Activated CD8-positive, alpha-beta memory T cell treated with anti-CD3 and anti-CD28 coated beads, Interleukin-2, amount 50 U/mL, for 48 hours (primary cell): Measurements from ENCODE around the gene RAB5B.

Experiments
- DNase-seq: peaks from one replicate; pipeline ENCODE4 v3.0.0-alpha.2; 2020

Gene RAB5B, protein sequence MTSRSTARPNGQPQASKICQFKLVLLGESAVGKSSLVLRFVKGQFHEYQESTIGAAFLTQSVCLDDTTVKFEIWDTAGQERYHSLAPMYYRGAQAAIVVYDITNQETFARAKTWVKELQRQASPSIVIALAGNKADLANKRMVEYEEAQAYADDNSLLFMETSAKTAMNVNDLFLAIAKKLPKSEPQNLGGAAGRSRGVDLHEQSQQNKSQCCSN

DNA sequence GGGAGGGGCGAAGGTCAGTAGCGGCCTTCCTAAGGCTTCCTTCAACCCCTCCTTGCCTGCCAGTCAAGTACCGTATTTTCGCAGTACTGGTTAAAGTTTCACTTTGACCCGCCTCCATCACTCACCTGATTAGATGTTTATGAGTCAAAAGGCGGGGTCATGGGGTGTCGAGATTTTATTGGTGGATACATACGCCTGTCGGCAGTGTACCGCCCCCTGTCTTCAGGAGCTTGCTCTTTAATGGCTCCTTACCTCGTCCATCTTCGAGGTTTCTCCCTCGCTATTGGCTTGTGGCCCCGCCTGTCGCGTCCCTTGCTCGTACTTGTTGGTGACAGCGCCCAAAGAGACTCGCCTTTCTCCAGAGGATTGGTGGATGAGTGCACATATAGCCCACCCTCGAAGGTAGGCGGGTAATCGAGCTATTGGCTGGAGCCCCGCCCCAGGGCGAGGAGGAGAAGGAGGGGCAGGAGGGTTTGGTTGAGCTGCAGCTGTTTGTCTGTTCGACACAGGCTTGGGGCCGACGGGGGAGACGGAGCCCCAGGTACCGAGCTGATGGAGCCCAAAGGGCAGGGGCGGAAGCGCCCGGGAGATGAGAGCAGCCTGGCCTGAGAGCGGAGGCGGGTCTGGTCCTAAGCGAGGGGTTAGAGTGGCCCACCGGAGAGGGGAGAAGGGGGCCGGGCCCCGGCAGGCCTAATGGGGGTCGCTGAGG lies at the start of gene RAB5B:
Gene RAB5B (plus strand): TSS at position 480 of the 709 bp plus-strand sequence. CDS start 12,883 bp downstream, outside the sequence.
- peak; percentile 93 for DNase-seq

DNA sequence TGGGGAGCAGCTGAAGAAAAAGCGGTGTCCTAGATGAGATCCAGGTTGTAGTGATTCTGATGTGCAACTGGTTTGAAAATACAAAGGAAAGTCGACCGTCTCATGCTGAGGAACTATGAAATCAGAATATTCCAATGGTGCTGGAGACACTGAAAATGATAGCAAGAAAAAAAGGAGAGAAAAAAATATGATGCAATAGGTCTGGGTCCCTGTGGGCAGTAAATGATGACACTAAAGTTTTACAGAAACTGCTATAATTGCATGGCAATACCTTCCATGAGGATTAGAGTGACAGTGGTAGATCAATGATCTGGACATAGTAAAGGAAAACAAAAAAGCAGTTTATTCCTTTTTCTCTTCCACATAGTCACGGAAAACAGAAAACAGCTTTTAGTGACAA lies 48.5 kb upstream of the RAB5B start:
- DNase-seq = no peak

DNA sequence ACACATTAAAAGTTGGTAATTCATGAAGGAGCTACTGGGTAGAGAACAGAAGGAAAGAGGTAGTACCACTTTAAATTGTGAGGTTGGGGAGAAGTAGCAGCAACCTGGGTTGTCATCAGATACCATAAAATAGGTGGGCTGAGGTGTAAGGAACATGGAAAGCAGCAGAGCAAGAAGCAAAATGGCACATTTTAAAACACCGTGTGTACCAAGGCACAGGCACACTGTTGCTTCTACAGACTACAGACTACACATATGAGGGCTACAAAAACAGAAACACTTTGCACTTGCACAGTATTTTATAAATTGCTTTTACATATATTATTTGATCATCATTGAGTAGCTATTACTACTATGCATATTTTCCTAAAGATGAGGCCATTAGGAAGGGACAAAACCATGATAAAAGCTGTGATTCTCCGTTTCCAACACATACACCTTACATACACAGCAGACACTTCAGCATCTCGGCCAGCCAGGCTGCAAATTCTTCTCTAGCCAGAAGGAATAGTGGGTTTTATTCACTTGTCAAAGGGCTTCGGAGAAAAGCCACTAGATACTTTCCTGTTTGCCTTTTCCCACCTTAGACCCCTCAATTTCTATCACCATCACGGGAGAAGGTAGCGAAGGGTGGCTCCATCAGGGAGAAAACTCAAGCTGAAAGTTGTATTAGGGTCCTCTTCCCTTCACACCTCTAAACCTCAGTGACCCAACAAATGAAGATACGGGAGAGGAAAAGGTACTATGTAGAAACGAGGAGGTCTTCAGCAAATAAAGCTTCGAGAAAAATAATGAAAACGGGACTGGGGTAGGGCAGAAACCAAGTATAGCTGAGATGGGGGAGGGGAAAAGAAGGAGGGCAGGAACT lies 47.8 kb upstream of the RAB5B start:
- no peak for DNase-seq

DNA sequence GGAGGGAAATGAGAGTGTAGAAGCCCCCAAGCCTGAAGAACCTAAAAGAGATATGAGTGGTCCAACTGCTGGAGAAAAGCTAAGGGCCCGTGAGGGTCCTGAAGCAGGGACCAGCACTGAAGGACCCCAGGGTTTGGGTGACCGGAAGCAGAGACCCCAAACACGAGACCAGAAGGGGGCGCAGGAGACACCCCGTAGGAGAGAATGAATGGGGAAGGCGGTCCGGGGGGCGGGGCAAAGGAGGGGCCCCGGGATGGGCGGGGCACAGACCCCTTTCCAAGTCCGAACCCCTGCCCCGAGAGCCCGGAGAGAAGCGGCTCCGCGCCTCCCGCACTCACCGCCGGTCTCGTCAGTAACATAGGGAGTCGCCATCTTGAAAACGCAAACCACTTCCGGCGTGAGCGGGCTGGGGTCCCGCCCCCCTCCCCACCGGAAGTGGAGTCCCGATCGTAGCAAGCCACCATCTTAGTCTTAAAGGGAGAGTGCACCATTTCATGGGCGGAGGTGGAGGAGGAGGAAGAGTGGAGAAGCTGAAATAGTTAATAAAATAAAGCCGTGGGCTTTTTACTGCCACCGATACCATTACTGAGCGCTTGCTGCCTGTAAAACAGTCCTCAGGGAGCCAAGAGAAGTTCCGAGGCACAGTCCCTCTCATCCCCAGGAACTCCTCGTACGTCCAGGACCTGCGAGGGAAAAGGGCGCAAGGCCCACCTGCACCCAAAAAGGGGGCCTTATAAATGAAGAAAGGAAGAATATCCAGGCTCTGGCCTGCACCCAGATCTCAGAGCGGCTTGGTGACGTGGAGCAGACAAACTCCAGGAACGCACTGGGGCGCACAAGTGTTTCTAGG lies 46.9 kb upstream of the RAB5B start:
- DNase-seq = peak; percentile 96

DNA sequence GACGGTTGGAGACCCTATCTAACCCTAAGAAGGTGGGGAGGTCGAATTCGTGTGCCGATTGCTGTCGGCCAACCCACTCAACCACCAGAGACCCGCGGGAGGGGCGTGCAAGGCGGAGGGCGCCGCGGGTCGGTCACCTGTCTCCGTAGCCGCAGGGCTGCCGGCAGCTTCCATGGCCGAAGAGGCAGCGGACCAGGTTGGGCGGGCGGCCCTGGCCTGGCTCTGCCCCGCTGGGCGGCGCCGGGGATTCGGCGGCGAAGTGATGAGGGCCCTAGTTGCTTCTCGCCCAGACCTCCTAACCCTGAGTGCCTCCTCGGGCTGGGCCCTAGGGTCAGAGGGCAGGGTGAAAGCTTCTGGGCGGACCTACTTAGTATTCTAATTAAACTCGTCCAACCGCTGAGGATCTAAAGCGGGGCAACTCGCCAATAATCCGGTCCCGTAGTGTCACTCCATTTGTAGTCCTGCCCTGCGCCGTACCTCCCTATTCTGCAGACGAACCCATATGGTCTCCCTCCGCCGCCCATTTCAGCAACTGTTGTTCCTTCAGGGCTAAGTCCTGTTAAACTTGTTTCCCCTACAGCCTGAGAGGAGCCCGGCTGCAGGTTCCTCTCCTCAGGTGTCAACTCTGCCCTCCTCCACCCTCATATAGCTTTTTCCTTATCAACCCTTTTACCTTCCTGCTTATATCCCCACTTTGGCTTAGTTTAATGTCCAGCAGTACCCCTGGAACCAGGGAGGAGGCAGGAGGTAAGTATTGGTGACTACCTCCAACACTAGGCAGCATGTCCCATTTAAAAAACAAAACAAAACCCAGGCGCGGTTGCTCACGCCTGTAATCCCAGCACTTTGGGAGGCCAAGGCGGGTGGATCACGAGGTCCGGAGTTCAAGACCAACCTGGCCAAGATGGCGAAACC lies 46.0 kb upstream of the RAB5B start, which contains the start of gene PYM1:
Gene PYM1 (minus strand): TSS at position 307 of the 915 bp plus-strand sequence. CDS start 133 bp downstream, at position 174.
- DNase-seq = peak; percentile 81

DNA sequence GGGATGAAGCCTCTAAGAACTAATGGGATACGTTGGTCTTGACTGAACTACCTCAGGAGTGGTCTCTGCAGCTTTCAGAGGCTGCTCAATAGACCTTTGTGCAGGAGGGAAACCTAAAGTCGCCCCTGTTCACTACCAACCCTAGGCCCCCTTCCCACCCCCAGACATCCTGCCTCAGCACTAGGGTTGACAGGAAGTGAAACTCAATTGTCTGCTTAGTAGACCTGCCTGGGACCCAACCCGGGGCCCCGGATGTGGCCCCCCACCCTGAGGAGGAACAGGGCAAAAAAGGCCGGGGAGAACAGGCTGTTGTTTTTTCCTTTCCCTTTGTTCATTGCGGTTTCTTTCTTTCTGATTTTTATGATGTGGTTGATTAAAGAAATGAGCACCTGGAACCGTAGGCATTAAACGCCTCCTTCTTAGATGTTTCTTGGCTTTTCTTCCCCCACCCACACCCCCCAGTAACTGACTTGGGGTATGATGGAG lies 44.5 kb upstream of the RAB5B start:
- peak; percentile 85 for DNase-seq

DNA sequence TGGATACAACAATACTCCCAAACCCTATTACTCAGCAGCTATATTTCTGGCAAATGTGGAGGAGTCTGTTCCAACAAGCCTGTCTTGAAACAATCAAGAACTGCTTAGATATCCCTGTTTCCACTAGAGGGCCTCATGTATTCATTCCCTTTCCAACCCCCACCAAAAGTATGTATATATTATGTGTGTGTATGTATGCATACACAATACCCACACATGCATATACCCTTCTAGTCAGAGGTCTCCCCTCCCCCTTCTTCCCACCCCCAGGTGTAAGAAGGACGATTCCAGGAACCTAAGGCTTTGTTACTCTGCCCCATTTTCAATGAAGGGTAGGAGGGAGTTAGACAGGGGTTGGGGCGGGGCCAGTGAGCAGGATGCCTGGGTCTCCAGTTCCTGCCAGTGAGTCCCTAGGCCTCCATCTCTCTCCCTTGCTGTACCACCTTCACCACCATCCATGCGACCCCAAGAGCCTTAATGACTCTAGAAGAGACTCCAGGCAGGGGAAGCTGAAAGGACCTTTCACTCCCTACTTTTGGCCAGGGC lies 43.0 kb upstream of the RAB5B start, which contains the start of gene DGKA:
Gene DGKA (plus strand): TSS at position 392 of the 546 bp plus-strand sequence. CDS start 5,342 bp downstream, outside the sequence.
- DNase-seq = peak; percentile 83

DNA sequence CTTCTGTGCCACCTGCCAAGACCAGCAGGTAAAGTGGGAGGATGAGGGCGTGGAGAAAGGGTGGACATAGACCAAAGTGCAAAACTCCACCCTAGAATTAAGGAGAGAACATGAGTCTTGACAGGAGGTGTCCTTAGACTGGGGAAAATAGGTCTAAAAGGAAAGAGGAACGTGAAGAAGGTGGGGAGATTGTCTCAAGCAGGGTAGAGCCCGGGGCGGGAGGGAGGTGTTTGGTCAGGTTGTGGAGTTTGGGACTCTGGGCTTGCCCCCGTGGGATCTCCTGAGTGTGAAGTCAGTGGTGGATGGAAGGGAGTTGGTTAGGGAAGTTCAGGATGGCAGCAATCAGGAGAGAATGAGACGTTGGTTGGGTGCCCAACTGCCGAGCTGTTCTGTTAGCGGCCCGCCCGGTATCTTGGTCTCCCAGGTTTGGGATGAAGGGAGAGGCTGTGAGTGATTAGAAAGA lies 42.5 kb upstream of the RAB5B start:
- no peak for DNase-seq

DNA sequence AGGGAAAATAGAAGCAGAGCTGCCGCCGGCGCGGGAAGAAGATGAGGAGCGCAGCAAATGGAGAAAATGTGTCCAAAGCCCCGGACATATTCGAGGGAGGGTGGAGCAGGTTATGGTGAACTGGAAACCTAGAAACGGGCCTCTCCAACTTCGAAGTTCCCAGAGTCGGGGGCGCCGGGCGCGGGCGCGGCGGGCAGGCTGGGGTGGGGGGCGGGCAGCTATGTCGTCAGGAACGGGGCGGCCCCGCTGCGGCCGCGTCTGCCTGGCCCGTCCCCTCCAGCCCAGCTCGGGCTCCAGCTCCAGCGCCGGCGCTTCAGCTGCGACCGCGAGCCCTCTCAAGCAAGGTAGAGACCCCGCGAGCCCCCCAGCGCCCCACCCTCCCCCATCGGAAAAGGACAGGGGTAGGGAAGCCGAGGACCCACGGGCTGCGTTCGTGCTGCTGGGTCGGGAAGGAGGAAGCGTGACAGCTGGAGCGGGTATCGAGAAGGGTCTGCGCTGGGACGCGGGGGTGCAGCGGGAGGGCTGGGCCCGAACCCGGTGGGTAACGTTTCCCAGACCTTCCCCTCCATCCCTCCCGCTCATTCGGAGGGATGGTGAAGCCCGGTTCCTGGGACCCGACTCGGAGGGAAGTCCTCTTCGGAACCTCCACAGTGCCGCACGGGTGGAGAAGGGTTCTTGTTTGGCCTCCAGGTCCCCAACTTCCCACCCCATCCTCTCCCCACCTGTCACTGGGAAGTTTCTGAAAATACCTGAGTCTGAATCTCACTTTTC lies 41.9 kb upstream of the RAB5B start:
- peak; percentile 67 for DNase-seq

DNA sequence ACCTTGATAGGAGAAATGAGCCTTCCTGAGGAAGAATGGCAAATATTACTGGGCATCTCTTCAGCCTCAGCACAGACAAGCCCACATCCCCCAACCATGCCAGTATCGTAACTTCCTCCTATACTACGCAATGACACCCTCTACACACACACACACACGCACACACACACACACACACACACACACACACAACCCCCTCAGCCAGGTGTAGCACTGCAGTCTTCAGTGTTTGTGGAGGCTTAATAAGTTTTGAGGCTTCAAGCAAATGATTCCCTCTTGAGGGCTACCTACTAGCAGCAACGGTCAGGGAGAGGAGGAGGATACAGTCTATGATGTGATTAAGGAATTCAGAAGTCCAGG lies 41.3 kb upstream of the RAB5B start:
- DNase-seq = peak; percentile 61

DNA sequence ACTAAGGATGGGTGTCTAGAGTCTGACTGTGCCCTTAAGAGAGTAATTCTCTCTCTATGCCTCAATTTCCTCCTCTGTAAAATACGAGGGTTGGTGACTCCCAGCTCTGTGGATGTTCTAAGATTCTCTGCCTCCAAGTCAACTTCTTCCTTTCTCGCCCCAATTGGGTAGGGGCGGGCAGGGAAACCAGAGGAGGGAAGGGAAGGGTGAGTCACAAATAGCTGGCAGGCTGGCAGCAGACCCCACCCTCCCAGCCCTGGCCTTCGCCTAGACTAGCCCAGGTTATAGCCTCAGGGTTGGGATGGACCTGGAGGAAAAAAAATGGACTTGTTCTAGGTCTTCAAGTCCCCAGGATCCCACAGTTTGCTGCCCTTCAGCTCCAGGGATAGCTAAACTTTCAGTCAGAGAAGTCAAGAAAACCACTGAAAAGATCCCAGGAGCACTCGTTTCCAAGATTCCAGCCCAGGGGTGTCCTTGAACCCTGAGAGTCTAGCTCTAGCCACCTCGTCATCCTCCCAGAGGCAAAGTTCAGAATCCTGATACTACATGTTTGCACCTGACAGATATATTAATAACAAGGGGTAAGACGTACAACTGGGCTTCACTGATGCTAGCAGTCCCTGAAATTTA lies 40.6 kb upstream of the RAB5B start:
- DNase-seq = peak; percentile 47

DNA sequence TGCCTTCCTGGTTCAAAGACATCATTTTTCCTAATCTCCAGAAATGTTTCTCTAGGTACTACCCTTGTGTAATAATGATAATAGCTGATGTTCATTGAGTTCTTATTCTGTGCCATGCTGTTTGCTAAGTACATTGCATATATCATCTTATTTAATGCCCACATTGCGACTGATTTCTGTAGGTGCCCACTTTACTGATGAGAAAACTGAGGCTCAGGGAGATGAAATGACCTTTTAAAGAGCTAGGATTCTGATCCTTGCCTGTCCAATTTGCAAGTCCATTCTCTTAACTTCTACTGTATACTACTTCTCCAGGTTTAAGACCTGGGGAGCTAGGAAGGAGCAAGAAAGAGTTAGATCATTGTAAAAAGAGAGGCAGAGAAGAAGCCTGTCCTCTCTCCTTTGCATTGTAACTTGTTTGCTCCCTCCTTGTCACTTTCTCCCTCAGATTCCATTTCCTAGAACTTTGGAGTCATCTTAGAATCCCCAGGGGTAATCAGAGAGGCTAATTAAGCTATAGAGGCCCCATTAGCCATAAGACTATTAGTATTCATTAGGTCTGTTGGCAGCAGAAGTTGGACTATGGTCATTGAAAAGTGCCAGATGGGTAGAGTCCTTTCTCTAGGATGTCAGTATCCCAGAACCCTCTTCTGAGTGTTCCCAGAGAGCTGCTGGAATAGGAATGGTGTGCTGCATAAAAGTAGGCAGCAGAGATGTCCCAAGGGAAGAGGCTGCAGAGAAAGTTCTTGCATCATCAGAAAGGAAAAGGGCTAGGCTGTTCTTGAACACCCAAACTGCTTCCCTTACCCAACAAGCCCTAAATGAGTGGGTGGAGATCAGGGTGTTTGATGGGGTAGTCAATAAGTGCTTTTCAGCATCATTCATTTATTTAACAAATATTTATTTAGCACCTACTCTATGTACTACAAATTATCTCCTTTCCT lies 39.8 kb upstream of the RAB5B start:
- DNase-seq = peak; percentile 3

DNA sequence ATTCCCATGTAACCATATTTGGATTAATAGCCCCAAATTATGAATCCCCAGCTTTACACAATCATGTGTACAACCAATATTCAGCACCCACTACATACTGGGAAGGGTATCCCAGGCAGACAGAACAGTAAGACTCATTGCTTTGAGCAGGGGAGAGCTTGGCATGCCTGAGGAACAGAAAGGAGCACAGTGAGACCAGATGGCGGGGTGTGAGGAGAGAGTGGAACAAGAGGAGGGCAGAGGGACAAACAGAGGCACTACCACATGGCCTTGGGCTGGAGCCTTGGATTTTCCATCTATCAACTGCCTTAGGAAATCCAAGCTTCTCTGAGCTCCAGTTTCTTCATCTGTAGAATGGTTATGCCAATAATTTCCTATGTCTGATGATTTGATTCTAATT lies 39.1 kb upstream of the RAB5B start:
- no peak for DNase-seq

DNA sequence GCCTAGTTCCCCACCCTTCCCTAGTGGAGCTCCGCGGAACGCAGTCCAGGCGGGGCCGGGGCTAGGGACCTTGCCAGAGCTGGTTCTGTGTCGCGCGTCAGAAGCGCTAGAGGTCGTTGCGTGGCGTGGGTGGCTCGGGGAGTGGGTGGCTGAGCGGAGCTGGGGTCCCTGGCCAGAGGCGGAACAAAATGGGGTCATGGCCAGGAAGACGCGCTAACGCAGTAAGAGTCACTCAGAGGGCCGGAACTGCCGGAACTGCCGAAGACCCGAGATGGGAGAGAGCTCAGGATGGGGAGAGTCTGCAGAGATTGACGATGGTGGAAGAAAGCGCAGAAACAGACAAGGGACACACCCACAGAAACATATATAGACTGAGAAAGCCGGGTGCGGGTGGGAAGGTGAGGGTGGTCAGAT lies 38.1 kb upstream of the RAB5B start:
- DNase-seq = peak; percentile 66

DNA sequence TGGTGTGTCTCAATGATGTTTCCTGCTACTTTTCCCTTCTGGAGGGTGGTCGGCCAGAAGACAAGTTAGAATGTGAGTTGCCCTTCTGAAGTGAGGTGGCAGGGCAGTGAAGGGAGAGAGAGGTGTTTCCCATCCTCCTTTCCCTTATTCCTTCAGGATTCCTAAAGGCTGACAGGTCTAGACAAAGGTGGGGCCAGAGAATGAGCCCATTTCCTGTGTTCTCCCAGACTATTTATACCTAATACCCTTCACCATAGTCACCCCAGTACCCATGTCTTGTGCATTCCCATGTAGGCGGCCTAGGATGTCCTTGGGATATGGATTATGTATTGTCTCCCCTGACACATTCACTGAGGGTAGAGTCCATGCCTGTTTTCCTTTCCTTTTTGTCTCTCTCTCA lies 35.9 kb upstream of the RAB5B start:
- no peak for DNase-seq

DNA sequence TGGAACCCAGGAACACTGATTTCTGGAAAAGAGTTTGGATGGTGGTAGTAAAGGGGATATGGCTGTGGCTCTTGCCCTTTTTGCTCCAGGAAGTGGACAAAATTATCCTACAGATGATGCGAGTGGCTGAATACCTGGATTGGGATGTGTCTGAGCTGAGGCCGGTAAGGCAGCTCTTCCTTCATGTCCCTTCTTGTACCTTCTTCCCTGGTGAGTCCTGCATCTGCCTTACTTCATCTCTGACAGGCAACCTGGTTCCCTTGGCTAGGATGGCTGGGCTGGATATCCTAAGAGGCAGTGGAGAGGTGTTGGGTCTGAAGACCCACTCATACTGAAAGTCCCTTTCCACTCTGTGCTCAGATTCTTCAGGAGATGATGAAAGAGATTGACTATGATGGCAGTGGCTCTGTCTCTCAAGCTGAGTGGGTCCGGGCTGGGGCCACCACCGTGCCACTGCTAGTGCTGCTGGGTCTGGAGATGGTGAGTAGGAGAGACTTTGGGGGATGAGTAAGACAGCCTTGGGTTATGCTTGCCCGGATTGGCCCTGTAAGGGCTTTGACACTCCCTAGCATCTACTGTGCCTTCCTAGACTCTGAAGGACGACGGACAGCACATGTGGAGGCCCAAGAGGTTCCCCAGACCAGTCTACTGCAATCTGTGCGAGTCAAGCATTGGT lies 34.9 kb upstream of the RAB5B start:
- peak; percentile 63 for DNase-seq

DNA sequence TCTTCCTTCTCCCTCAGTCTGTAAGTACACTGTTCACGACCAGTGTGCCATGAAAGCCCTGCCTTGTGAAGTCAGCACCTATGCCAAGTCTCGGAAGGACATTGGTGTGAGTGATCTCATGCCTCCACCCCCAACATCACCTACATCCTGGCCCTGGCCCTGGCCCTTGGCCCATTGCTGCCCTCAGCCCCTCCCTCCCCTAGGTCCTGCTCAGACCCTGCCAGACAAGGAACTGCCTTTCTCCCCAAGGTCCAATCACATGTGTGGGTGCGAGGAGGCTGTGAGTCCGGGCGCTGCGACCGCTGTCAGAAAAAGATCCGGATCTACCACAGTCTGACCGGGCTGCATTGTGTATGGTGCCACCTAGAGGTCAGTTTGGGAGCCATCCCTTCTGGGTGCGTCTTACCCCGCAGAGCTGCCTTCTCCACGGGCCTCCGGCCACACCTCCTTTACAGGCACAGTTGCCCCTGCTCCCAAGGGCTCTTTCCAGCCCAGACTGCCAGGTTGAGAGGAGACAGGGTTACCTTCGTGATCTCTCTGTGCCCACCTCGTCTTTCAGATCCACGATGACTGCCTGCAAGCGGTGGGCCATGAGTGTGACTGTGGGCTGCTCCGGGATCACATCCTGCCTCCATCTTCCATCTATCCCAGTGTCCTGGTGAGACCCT lies 33.7 kb upstream of the RAB5B start:
- DNase-seq = peak; percentile 88
